WERI-Rb-1 (cell line): ENCODE measurements around the gene PDLIM3.
A peak's percentile ranks its signal among the peaks of the same experiment; 100 is the strongest.

Source experiments
- DNase-seq: peaks from one replicate; pipeline ENCODE4 v3.0.0-alpha.2; 2020
- H3K27ac ChIP-seq: fragments of 250-450 bp; sonication (Bioruptor Pico); 2 replicates; pipeline ENCODE4 v1.5.1; 2020; ENCODE audit warnings: mild to moderate bottlenecking, moderate library complexity
- H3K27me3 ChIP-seq: fragments of 250-450 bp; sonication (Bioruptor Pico); 2 replicates; pipeline ENCODE4 v1.5.1; 2021; ENCODE audit warnings: mild to moderate bottlenecking, low read depth, moderate library complexity; ENCODE audit not compliant: insufficient read depth, severe bottlenecking
- H3K36me3 ChIP-seq: fragments of 250-450 bp; sonication (Bioruptor Pico); 2 replicates; pipeline ENCODE4 v1.5.1; 2020; ENCODE audit warnings: mild to moderate bottlenecking, moderate library complexity
- H3K4me3 ChIP-seq: 2 replicates; pipeline ENCODE4 v1.5.1; 2011; ENCODE audit warnings: low read depth, mild to moderate bottlenecking, control low read depth, low read length
- H3K9me3 ChIP-seq: fragments of 250-450 bp; sonication (Bioruptor Pico); 2 replicates; pipeline ENCODE4 v1.5.1; 2021; ENCODE audit warnings: mild to moderate bottlenecking, moderate library complexity; ENCODE audit not compliant: severe bottlenecking
- TF ChIP-seq, protein P1 (sequence below): IDR thresholded peaks from 2 replicates; pipeline ENCODE4 v1.5.1; 2011; ENCODE audit warnings: low read depth, mild to moderate bottlenecking, control low read depth, inconsistent platforms, low read length

PDLIM3 gene

DNA sequence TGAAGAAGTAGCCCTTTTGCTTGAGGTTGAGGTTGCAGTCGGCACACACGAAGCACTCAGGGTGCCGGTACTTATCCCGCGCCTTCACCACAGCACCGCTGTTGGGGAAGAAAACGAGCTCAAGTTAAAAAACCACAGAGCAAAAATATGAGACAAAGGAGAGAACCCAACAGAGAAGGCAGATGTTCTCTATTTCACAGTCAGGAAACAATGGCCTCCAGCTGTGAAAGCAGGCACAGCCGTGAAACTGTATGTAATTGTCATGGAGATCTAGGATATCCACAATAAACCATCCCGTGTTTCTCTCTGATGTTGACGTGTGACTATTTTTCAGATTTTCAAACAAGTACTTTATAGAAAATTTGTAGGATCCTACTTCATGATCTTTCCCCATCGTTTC, 32.9 kb downstream of the PDLIM3 start:
- TF ChIP-seq, protein P1, sequence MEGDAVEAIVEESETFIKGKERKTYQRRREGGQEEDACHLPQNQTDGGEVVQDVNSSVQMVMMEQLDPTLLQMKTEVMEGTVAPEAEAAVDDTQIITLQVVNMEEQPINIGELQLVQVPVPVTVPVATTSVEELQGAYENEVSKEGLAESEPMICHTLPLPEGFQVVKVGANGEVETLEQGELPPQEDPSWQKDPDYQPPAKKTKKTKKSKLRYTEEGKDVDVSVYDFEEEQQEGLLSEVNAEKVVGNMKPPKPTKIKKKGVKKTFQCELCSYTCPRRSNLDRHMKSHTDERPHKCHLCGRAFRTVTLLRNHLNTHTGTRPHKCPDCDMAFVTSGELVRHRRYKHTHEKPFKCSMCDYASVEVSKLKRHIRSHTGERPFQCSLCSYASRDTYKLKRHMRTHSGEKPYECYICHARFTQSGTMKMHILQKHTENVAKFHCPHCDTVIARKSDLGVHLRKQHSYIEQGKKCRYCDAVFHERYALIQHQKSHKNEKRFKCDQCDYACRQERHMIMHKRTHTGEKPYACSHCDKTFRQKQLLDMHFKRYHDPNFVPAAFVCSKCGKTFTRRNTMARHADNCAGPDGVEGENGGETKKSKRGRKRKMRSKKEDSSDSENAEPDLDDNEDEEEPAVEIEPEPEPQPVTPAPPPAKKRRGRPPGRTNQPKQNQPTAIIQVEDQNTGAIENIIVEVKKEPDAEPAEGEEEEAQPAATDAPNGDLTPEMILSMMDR, result no peak
- Histone ChIP-seq H3K9me3 (peaks cover 7% of the 10 kb centered on the region), H3K36me3 (no peaks in the 10 kb centered on the region), H3K4me3 (no peak overlapping the region), H3K27me3 (no peaks in the 10 kb centered on the region), H3K27ac (no peak overlapping the region)
- DNase-seq, result no peak

- Histone ChIP-seq H3K27me3 (no peaks in the 10 kb centered on the region), H3K36me3 (no peaks in the 10 kb centered on the region), H3K27ac (no peak overlapping the region), H3K9me3 (peaks cover 7% of the 10 kb centered on the region), H3K4me3 (no peak overlapping the region)
- TF ChIP-seq, protein P1, result no peak
- no peak for DNase-seq
These were observed 34.7 kb downstream of the PDLIM3 start for GRCh38 chr4:185500576-185500975.

DNA sequence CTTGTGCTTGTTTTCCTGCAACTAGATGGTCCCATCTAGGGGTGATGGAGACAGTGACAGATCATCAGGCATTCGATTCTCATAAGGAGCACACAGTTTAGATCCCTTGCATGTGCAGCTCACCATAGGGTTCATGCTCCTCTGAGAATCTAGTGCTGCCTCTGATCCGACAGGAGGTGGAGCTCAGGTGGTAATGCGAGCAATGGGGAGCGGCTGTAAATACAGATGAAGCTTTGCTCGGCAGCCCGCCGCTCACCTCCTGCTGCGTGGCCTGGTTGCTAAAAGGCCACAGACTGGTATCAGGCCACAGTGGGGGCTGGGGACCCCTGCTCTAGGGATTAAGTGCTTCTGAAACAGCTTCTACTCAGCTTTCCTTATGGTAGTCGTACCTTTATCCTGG, 35.3 kb downstream of the PDLIM3 start:
- H3K9me3 ChIP-seq, result peaks cover 7% of the 10 kb centered on the region
- H3K4me3 ChIP-seq, result no peak overlapping the region
- H3K36me3 ChIP-seq, result no peaks in the 10 kb centered on the region
- no peak for DNase-seq
- H3K27me3 ChIP-seq, result no peaks in the 10 kb centered on the region
- no peak overlapping the region for H3K27ac ChIP-seq
- TF ChIP-seq, protein P1, result no peak

DNA sequence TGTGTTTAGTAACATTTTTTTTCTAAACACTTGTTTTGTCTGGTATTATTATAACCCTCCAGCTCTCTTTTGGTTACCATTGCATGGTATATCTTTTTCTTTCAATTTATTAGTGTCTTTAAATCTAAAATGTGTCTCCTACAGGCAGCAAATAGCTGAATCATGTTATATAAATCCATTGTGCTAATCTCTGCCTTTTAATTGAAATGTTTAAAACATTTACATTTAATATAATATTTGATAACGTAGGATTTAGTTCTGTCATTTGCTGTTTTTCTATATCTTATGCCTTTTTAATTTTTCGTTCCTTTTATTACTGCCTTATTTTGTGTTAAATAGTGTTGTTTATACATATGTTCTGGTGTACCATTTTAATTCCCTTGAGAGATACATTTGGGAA, 46.7 kb downstream of the PDLIM3 start:
- H3K4me3 ChIP-seq, result no peak overlapping the region
- peaks cover 5% of the 10 kb centered on the region for H3K9me3 ChIP-seq
- H3K36me3 ChIP-seq, result no peaks in the 10 kb centered on the region
- no peak overlapping the region for H3K27ac ChIP-seq
- no peaks in the 10 kb centered on the region for H3K27me3 ChIP-seq
- TF ChIP-seq, protein P1, result no peak
- DNase-seq, result no peak

GRCh38 chr4:185481401-185481800, 53.9 kb downstream of the PDLIM3 start:
- H3K4me3 ChIP-seq, result no peak overlapping the region
- peak; percentile 38 for DNase-seq
- no peaks in the 10 kb centered on the region for H3K27me3 ChIP-seq
- no peaks in the 10 kb centered on the region for H3K36me3 ChIP-seq
- TF ChIP-seq, protein P1, result no peak
- H3K27ac ChIP-seq, result no peak overlapping the region
- no peaks in the 10 kb centered on the region for H3K9me3 ChIP-seq

DNA sequence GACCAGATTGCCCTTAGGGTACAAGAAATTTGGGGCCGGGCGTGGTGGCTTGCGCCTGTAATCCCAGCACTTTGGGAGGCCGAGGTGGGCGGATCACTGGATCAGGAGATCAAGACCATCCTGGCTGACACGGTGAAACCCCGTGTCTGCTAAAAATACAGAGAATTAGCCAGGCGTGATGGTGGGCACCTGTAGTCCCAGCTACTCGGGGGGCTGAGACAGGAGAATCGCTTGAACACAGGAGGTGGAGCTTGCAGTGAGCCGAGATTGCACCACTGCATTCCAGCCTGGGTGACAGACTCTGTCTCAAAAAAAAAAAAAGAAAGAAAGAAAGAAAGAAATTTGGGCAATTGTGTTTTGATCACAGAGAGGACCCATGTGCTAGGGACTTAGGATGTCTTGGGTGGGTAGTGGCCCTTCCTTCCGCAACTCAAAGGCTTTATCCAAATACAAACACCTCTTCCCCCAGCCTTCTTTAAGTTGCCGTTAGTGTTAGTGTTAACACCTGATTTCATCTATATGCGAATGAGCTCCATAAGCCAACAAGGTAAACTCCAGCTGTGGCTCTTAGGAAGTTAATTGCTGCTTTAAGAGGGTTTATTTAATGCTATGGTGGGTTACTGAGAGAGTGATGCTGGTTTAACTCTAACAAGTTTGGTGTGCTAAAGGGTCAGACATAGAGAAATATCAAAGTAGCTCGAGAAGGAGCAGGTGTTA, 55.1 kb downstream of the PDLIM3 start:
- no peak for DNase-seq
- no peaks in the 10 kb centered on the region for H3K27me3 ChIP-seq
- TF ChIP-seq, protein P1, result no peak
- no peak overlapping the region for H3K27ac ChIP-seq
- no peaks in the 10 kb centered on the region for H3K9me3 ChIP-seq
- no peaks in the 10 kb centered on the region for H3K36me3 ChIP-seq
- no peak overlapping the region for H3K4me3 ChIP-seq
